CD14-positive monocyte (primary cell): ENCODE results near the gene SPRY1. TPM values are rescaled to one million over a fixed set of nuclear protein-coding genes. Genes with fewer than 3 reads are reported as not detected.

Experiments used
- DNase-seq, 3 donors: peaks; one replicate each; pipeline ENCODE4 v3.0.0-alpha.2; 2011 to 2022
- H2AFZ ChIP-seq: 2 replicates; pipeline ENCODE4 v1.6.0; 2012; ENCODE audit warnings: mild to moderate bottlenecking, low read depth, low read length, inconsistent platforms; ENCODE audit not compliant: insufficient read depth, poor library complexity, severe bottlenecking
- H3K27ac ChIP-seq, 2 donors: 1 replicate in 1 of 2; 2 replicates in 1 of 2; pipeline ENCODE4 v1.5.1; 2012 to 2013; ENCODE audit warnings: low read length in 2 of 2, control low read depth in 1 of 2, inconsistent platforms in 1 of 2, low read depth in 1 of 2, mild to moderate bottlenecking in 1 of 2
- H3K27me3 ChIP-seq, 2 donors: one replicate each; pipeline versions ENCODE4 v1.6.0 to v1.6.1; 2011 to 2013; ENCODE audit warnings: low read length in 2 of 2; ENCODE audit not compliant: control insufficient read depth in 2 of 2, insufficient read depth in 2 of 2
- H3K36me3 ChIP-seq, 2 donors: replicated peaks in 1 of 2; 1 replicate in 1 of 2; 2 replicates in 1 of 2; pipeline versions ENCODE4 v1.5.1 to v1.6.1; 2012 to 2013; ENCODE audit warnings: low read length in 2 of 2, control low read depth in 1 of 2, inconsistent platforms in 1 of 2, mild to moderate bottlenecking in 1 of 2; ENCODE audit not compliant: insufficient read depth in 2 of 2, control insufficient read depth in 1 of 2
- H3K4me1 ChIP-seq, 2 donors: 1 replicate in 1 of 2; 2 replicates in 1 of 2; pipeline versions ENCODE4 v1.5.1 to v1.6.1; 2012 to 2013; ENCODE audit warnings: low read length in 2 of 2, control low read depth in 1 of 2, inconsistent platforms in 1 of 2, mild to moderate bottlenecking in 1 of 2, moderate library complexity in 1 of 2; ENCODE audit not compliant: insufficient read depth in 2 of 2, control insufficient read depth in 1 of 2
- H3K4me2 ChIP-seq: replicated peaks from 2 replicates; pipeline ENCODE3; 2012; ENCODE audit warnings: low read length, moderate library complexity, mild to moderate bottlenecking; ENCODE audit not compliant: poor library complexity, severe bottlenecking; ENCODE audit errors: extremely low read depth
- H3K4me3 ChIP-seq, 3 experiments: fragments of 200-600 bp in 1 of 3; sonication (generic) in 1 of 3; replicated peaks in 1 of 3; 1 replicate in 2 of 3; 2 replicates in 1 of 3; pipeline ENCODE4 v1.5.1; 2011 to 2013; ENCODE audit warnings: low read length in 3 of 3, mild to moderate bottlenecking in 3 of 3, control low read depth in 2 of 3, low read depth in 2 of 3, inconsistent platforms in 1 of 3, moderate library complexity in 1 of 3
- H3K79me2 ChIP-seq: 2 replicates; pipeline ENCODE4 v1.6.0; 2012; ENCODE audit warnings: mild to moderate bottlenecking, control low read depth, inconsistent platforms, low read length, moderate library complexity; ENCODE audit not compliant: insufficient read depth
- H3K9ac ChIP-seq: 2 replicates; pipeline ENCODE4 v1.6.0; 2017; ENCODE audit warnings: low read length, mild to moderate bottlenecking; ENCODE audit not compliant: insufficient read depth, poor library complexity, severe bottlenecking
- H3K9me3 ChIP-seq, 2 donors: replicated peaks in 1 of 2; 1 replicate in 1 of 2; 2 replicates in 1 of 2; pipeline versions ENCODE4 v1.5.1 to v1.6.1; 2012 to 2013; ENCODE audit warnings: low read length in 2 of 2, control low read depth in 1 of 2; ENCODE audit not compliant: control insufficient read depth in 1 of 2, insufficient read depth in 1 of 2
- H4K20me1 ChIP-seq: 2 replicates; pipeline ENCODE4 v1.6.0; 2012; ENCODE audit warnings: mild to moderate bottlenecking, low read length, control low read depth, moderate library complexity; ENCODE audit not compliant: insufficient read depth
- H3K27ac Mint-ChIP-seq, 7 donors: one replicate each; pipeline ENCODE4 v1.8.0; 2020; ENCODE audit warnings: mild to moderate bottlenecking in 7 of 7, mixed read lengths in 7 of 7, moderate library complexity in 6 of 7, inconsistent platforms in 2 of 7
- H3K27me3 Mint-ChIP-seq, 3 donors: one replicate each; pipeline ENCODE4 v1.8.0; 2021 to 2022; ENCODE audit warnings: low read depth in 3 of 3, mild to moderate bottlenecking in 3 of 3, mixed read lengths in 3 of 3, moderate library complexity in 3 of 3, inconsistent platforms in 1 of 3
- H3K36me3 Mint-ChIP-seq, 2 donors: one replicate each; pipeline ENCODE4 v1.8.0; 2020; ENCODE audit warnings: mixed read lengths in 2 of 2, inconsistent platforms in 1 of 2, mild to moderate bottlenecking in 1 of 2
- H3K4me1 Mint-ChIP-seq: one replicate; pipeline ENCODE4 v1.8.0; 2020; ENCODE audit warnings: mild to moderate bottlenecking, mixed read lengths
- H3K4me3 Mint-ChIP-seq, 2 donors: one replicate each; pipeline ENCODE4 v1.8.0; 2020; ENCODE audit warnings: mild to moderate bottlenecking in 2 of 2, mixed read lengths in 2 of 2, moderate library complexity in 1 of 2
- H3K9me3 Mint-ChIP-seq, 7 donors: one replicate each; pipeline ENCODE4 v1.8.0; 2020 to 2022; ENCODE audit warnings: mixed read lengths in 7 of 7, mild to moderate bottlenecking in 6 of 7, moderate library complexity in 6 of 7, inconsistent platforms in 2 of 7
- WGBS: methylation state at CpG from one replicate; pipeline ENCODE4 v1.1.5; 2013; ENCODE audit warnings: missing lambda C conversion rate; ENCODE audit not compliant: insufficient coverage; 5-methylcytosine and 5-hydroxymethylcytosine counted together
- intact Hi-C, 2 donors: fragments of 100-400 bp; cut with micrococcal nuclease; formaldehyde crosslinking; loops; one replicate each; pipeline versions ENCODE4 v1.15.0 to v1.15.1; 2023
- polyA plus RNA-seq, 3 donors: library from polyadenylated mRNA; depleted of rRNA in 1 of 3; unstranded in 2 of 3; stranded (reverse) in 1 of 3; fragments of 300-500 nt in 2 of 3; fragments of >200 nt in 1 of 3; fragmentation: Illumina TruSeq in 2 of 3; gene quantifications; 1 replicate in 2 of 3; 2 replicates in 1 of 3; pipeline ENCODE4 v1.2.3, GENCODE V29; 2012 to 2021
- TF ChIP-seq, protein P1 (sequence below): fragments of 200-600 bp; IDR thresholded peaks from one replicate; pipeline ENCODE4 v1.8.0; 2022; ENCODE audit warnings: antibody characterized with exemption, mild to moderate bottlenecking

Gene SPRY1
- polyA plus RNA-seq, 3 donors: 1.1 to 3.7 (median 2.0) TPM

DNA sequence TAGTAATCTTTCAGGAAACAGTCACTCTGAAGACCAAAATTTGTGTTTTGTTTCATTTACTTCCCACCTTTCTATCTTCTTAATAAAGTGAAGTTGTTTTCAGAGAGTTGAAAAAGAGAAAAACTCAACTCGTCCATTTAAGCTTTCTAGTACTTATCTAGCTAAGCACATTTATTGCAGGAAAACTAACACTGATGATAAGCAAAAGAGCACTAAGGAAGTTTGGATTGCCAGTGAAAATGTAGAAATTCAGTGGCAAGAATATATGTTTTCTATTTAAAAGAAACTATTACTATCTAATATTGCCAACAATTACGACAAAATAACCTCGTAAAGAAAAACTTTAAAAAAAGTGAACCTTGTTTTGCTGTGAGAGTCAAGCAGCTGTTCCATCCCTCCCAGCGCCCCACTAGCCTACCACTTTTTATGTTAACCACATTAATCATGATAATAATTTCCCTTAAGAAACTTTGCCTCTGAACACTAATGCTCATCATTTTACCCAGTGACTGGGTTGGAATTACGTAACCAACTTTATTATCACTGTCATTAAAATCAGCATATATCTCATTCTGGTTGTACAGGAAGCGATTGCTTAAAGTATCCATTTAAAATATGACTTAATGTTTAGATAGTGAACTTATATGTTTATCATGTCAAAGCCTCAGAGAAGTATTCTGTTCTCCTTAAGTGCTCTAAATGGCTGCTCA lies 24.8 kb downstream of the SPRY1 start:
- Mint-ChIP-seq H3K4me1 (peaks cover 44% of the 10 kb centered on the region), H3K4me3 (no peak overlapping the region), H3K27me3 (peaks cover 0 to 5% (median 0%) of the 10 kb centered on the region in 3 donors), H3K9me3 (peaks cover 0 to 4% (median 0%) of the 10 kb centered on the region in 7 donors), H3K27ac (peak overlapping the region in 1 of 7 donors; percentile 50), H3K36me3 (no peaks in the 10 kb centered on the region)
- Histone ChIP-seq H3K79me2 (no peaks in the 10 kb centered on the region), H3K4me1 (peaks cover 36 to 44% of the 10 kb centered on the region in 2 donors), H3K27me3 (no peaks in the 10 kb centered on the region), H3K9ac (no peak overlapping the region), H4K20me1 (no peaks in the 10 kb centered on the region), H3K4me3 (no peak overlapping the region), H3K27ac (no peak overlapping the region), H3K9me3 (peaks cover 0 to 3% of the 10 kb centered on the region in 2 donors), H3K36me3 (no peaks in the 10 kb centered on the region), H2AFZ (no peak overlapping the region), H3K4me2 (no peak overlapping the region)
- intact Hi-C loops: no loop called here
- TF ChIP-seq, protein P1, sequence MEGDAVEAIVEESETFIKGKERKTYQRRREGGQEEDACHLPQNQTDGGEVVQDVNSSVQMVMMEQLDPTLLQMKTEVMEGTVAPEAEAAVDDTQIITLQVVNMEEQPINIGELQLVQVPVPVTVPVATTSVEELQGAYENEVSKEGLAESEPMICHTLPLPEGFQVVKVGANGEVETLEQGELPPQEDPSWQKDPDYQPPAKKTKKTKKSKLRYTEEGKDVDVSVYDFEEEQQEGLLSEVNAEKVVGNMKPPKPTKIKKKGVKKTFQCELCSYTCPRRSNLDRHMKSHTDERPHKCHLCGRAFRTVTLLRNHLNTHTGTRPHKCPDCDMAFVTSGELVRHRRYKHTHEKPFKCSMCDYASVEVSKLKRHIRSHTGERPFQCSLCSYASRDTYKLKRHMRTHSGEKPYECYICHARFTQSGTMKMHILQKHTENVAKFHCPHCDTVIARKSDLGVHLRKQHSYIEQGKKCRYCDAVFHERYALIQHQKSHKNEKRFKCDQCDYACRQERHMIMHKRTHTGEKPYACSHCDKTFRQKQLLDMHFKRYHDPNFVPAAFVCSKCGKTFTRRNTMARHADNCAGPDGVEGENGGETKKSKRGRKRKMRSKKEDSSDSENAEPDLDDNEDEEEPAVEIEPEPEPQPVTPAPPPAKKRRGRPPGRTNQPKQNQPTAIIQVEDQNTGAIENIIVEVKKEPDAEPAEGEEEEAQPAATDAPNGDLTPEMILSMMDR: no peak
- 10% methylated on average over 2 of the region's 6 CpGs for WGBS
- peak; percentile 51 to 59 (median 53) for DNase-seq

DNA sequence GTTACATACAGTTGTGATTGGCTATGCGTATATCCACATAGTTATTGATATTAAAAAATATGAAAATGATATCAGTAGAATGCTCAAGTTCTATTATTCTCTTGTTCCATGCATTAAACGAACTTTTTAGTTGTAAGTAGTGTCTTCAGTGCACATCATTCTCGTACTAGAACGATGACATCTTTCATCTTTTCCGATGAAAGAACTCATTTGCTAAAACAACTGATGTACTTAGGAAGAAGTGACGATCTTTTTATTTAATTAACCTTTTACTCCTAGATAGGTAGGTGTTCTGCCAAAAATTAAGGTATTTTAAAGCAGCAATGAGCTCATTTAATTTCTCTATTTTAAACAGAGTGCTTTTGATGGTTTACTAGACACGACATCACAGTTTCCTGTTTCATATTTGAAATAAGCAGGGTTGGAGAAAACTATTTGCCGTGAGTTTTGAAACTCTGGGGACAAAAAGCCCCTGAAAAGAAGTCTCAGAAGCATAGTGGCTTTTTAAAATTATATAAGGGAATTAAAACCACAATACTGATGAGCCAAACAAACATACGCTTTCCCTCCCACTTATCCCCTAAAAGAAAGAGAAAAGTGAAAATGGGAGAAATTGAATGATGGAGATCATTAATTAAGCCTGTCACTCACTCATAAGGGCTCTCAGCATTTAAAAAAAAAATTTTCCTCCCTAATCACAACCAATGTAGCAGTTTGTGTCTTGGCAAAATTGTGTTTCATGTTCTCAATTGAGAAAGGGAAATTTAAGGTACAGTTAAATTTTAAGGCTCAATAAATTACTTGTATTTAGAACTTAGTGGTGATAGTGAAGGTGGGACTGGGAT lies 25.6 kb downstream of the SPRY1 start:
- Histone ChIP-seq H3K9ac (no peak overlapping the region), H3K4me2 (peak overlapping the region; percentile 25), H3K27ac (no peak overlapping the region), H3K27me3 (no peaks in the 10 kb centered on the region), H3K9me3 (peaks cover 0 to 4% of the 10 kb centered on the region in 2 donors), H2AFZ (no peak overlapping the region), H4K20me1 (no peaks in the 10 kb centered on the region), H3K4me3 (no peak overlapping the region), H3K36me3 (no peaks in the 10 kb centered on the region), H3K4me1 (peaks cover 29 to 36% of the 10 kb centered on the region in 2 donors), H3K79me2 (no peaks in the 10 kb centered on the region)
- Mint-ChIP-seq H3K4me1 (peaks cover 37% of the 10 kb centered on the region), H3K4me3 (no peak overlapping the region), H3K27ac (peak overlapping the region in 1 of 7 donors; percentile 37), H3K9me3 (peaks cover 0 to 11% (median 6%) of the 10 kb centered on the region in 7 donors), H3K36me3 (no peaks in the 10 kb centered on the region), H3K27me3 (peaks cover 0 to 5% (median 0%) of the 10 kb centered on the region in 3 donors)
- intact Hi-C loops: no loop called here
- TF ChIP-seq, protein P1: no peak
- no peak for DNase-seq
- WGBS: no CpG with 5 or more reads among the region's 9 CpGs
